ENCODE data around the gene LHX4.

LHX4 gene

DNA sequence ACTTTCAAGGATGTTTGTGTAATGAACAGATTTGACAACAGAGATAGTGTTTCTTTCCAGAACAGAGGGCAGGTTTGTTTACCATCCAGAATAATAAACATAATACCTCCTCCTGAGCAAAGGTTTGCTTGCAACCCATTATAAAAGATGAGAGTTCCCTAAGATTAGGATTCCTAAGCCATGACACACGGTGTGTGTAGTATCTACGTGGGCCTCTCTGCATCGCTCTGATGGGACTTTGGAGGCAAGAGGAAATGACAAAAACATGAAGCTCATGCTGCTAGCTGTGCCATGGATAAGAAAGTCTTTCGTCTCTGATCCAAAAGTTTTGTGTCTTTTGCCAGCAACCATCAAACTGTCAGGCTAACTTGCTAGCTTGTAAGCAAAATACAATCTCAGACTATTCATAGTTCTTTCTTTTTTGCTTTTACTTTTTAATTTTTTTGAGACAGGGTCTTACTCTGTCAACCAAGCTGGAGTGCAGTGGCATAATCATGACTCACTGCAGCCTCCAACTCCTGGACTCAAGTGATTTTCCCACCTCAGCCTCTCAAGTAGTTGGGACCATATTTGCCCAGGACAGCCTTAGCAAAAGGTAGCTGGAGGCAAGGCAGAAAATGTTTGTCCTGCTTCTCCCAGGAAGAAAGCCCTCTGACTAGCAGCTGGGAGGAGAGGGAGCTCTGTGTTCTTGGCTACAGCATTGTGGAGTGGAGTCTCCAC is 81.1 kb downstream of the LHX4 start:
- Histone ChIP-seq H3K9me3 (ENCODE audit: low read depth, low read length) (no peaks in the 10 kb centered on the region; the same call in 1 of the 2 replicates), H3K9ac (ENCODE audit: insufficient read length) (no peak overlapping the region), H3K4me3 (no peak overlapping the region), H3K27ac (no peak overlapping the region), H3K36me3 (ENCODE audit: insufficient read depth, low read length) (no peaks in the 10 kb centered on the region)
- DNase-seq (ENCODE audit: low read depth, low spot score): no peak
- TF ChIP-seq FOXP2 (optimal IDR thresholded peaks at IDR 0.05; ENCODE audit: control extremely low read depth, extremely low read length, insufficient read depth): no peak
- TF ChIP-seq EZH2 (IDR thresholded peaks at IDR 0.05): no peak
- no peak for TF ChIP-seq POLR2AphosphoS5 (IDR thresholded peaks at IDR 0.05; ENCODE audit: borderline replicate concordance, low read depth, low read length)

DNA sequence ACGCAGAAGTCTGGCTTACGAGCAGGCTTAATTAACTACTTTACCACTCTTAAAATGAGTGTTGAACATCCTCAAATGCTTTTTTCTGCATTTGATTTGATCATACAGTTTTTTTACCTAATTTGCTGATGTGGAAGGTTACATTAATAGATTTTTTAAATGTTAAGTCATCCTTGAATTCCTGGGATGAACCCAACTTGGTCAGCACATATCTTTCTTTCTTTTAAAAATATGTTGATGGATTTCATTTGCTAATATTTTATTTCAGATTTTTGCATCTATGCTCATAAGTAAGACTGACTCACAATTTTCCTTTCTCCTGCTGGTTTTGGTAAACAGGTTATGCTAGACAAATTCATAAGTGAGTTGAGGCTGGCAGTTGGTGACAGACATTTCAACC is 82.9 kb downstream of the LHX4 start:
- no peak for DNase-seq (ENCODE audit: low read depth, low spot score)
- H3K27ac ChIP-seq: no peak overlapping the region
- no peaks in the 10 kb centered on the region for H3K9me3 ChIP-seq (ENCODE audit: low read depth, low read length)
- no peaks in the 10 kb centered on the region for H3K36me3 ChIP-seq (ENCODE audit: insufficient read depth, low read length)
- TF ChIP-seq FOXP2 (optimal IDR thresholded peaks at IDR 0.05; ENCODE audit: control extremely low read depth, extremely low read length, insufficient read depth): no peak
- TF ChIP-seq EZH2 (IDR thresholded peaks at IDR 0.05): no peak
- TF ChIP-seq POLR2AphosphoS5 (IDR thresholded peaks at IDR 0.05; ENCODE audit: borderline replicate concordance, low read depth, low read length): no peak
- no peak overlapping the region for H3K4me3 ChIP-seq
- H3K9ac ChIP-seq (ENCODE audit: insufficient read length): no peak overlapping the region

DNA sequence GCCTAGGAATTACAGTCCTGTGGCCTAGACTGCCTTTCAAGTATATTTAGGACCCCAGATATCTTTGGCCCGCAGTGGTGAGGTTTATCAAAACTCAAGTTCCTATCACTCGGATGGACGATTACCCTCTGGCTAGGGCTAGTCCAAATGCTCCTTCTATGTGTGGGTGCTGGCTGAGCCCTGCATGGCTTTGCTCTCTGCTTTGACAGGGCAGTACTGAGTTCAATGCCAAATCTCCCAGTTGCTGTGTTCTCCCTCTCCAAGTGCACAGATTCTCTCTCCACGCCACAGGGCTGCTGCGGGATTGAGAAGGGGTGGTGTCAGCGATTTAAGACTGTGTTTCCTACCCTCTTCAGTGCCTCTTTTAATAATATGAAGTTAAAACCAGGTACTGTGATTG is 97.0 kb downstream of the LHX4 start:
- H3K27ac ChIP-seq: no peak overlapping the region
- no peaks in the 10 kb centered on the region for H3K36me3 ChIP-seq (ENCODE audit: insufficient read depth, low read length)
- no peaks in the 10 kb centered on the region for H3K9me3 ChIP-seq (ENCODE audit: low read depth, low read length)
- TF ChIP-seq FOXP2 (optimal IDR thresholded peaks at IDR 0.05; ENCODE audit: control extremely low read depth, extremely low read length, insufficient read depth) (no peak), EZH2 (IDR thresholded peaks at IDR 0.05) (no peak), POLR2AphosphoS5 (IDR thresholded peaks at IDR 0.05; ENCODE audit: borderline replicate concordance, low read depth, low read length) (no peak)
- H3K9ac ChIP-seq (ENCODE audit: insufficient read length): no peak overlapping the region
- no peak overlapping the region for H3K4me3 ChIP-seq
- DNase-seq (ENCODE audit: low read depth, low spot score): no peak

Measured in SK-N-MC (cell line).